Spleen (tissue), 7 donors: Measurements from ENCODE around the gene C16orf95.
"Not testable (repeated sequence)": the region's sequence is repeated elsewhere in the genome, so short reads cannot be mapped to it uniquely, and the experiment has no call there.

Source experiments
- CTCF ChIP-seq, 11 experiments: fragments of 200-600 bp in 7 of 11; fragments of 450-650 bp in 4 of 11; sonication (generic) in 4 of 11; IDR thresholded peaks in 8 of 11; conservative IDR thresholded peaks in 3 of 11; 1 replicate in 7 of 11; 2 replicates in 4 of 11; pipeline versions ENCODE4 v1.4.0 to v1.8.0; 2016 to 2021; ENCODE audit warnings: antibody characterized with exemption in 11 of 11, inconsistent platforms in 4 of 11, mild to moderate bottlenecking in 1 of 11
- POLR2A ChIP-seq, 3 donors: fragments of 450-650 bp; IDR thresholded peaks; one replicate each; pipeline ENCODE4 v1.5.1; 2017; ENCODE audit warnings: antibody characterized with exemption in 3 of 3, mild to moderate bottlenecking in 1 of 3
- donor health status: DM: no; HTN: no; CAD: no; lungs with moderate emphysema.
- donor health status: DM: no; HTN: no; CAD: no.
- donor health status: DM: no; HTN: no; CAD: no.

- TF ChIP-seq POLR2A (IDR thresholded peaks at IDR 0.05); CTCF (IDR thresholded peaks at IDR 0.05 in 8 of 11, conservative IDR thresholded peaks at IDR 0.05 in 3 of 11): not testable (repeated sequence)
Measured at GRCh38 chr16:87362828-87363559, 45.8 kb upstream of the C16orf95 start.
